GM18861 (cell line): ENCODE measurements around the gene NPTX1.

Source experiments
- ATAC-seq: cut with Tn5 transposase; IDR thresholded peaks from one replicate; pipeline ENCODE4 v1.9.1; 2021; ENCODE audit not compliant: unreplicated experiment

NPTX1 gene

GRCh38 chr17:80428363-80428762 is 48.0 kb downstream of the NPTX1 start:
- no peak for ATAC-seq

- ATAC-seq: no peak
Measured at GRCh38 chr17:80427366-80428282, 48.8 kb downstream of the NPTX1 start.

- no peak for ATAC-seq
Measured at GRCh38 chr17:80426671-80427326, 49.6 kb downstream of the NPTX1 start.

GRCh38 chr17:80425835-80426426 is 50.5 kb downstream of the NPTX1 start:
- no peak for ATAC-seq

- ATAC-seq: no peak
Measured at GRCh38 chr17:80424878-80425765, 51.3 kb downstream of the NPTX1 start.

GRCh38 chr17:80424261-80424660 is 52.1 kb downstream of the NPTX1 start:
- no peak for ATAC-seq

GRCh38 chr17:80423536-80424225 is 52.7 kb downstream of the NPTX1 start:
- no peak for ATAC-seq

- no peak for ATAC-seq
Measured at GRCh38 chr17:80422981-80423380, 53.4 kb downstream of the NPTX1 start.

GRCh38 chr17:80422276-80422675 is 54.1 kb downstream of the NPTX1 start:
- no peak for ATAC-seq

GRCh38 chr17:80421381-80422090 is 54.9 kb downstream of the NPTX1 start:
- no peak for ATAC-seq

GRCh38 chr17:80419255-80419654 is 57.2 kb downstream of the NPTX1 start:
- no peak for ATAC-seq

- ATAC-seq: no peak
Measured at GRCh38 chr17:80418589-80418988, 57.8 kb downstream of the NPTX1 start.
